Sigmoid colon (tissue), 7 donors: ENCODE measurements around the gene APOO. TPM values are rescaled to one million over a fixed set of nuclear protein-coding genes. Genes with fewer than 3 reads are reported as not detected.
A peak's percentile ranks its signal among the peaks of the same experiment; 100 is the strongest.

Experiments
- DNase-seq: peaks from one replicate; pipeline ENCODE4 v3.0.0-alpha.2; 2019
- H3K27ac ChIP-seq, 4 donors: fragments of 200-600 bp; sonication (generic); one replicate each; pipeline ENCODE4 v1.5.1; 2016 to 2019; ENCODE audit warnings: mild to moderate bottlenecking in 1 of 4
- H3K27me3 ChIP-seq, 3 donors: fragments of 200-600 bp; sonication (generic); one replicate each; pipeline ENCODE4 v1.5.1; 2019; ENCODE audit warnings: mild to moderate bottlenecking in 1 of 3
- H3K36me3 ChIP-seq, 4 donors: fragments of 200-600 bp; sonication (generic); one replicate each; pipeline ENCODE4 v1.5.1; 2016 to 2019
- H3K4me1 ChIP-seq, 4 donors: fragments of 200-600 bp; sonication (generic); one replicate each; pipeline ENCODE4 v1.5.1; 2017 to 2019
- H3K4me3 ChIP-seq, 4 donors: fragments of 200-600 bp; sonication (generic); one replicate each; pipeline ENCODE4 v1.5.1; 2017 to 2019; ENCODE audit warnings: mild to moderate bottlenecking in 2 of 4, moderate library complexity in 1 of 4
- H3K9me3 ChIP-seq, 4 donors: fragments of 200-600 bp in 3 of 4; sonication (generic) in 3 of 4; one replicate each; pipeline versions ENCODE4 v1.5.1 to v1.6.1; 2013 to 2019
- EP300 ChIP-seq, 4 donors: sonication (generic); formaldehyde crosslinking; IDR thresholded peaks; one replicate each; pipeline ENCODE4 v1.6.1; 2017; ENCODE audit warnings: antibody characterized with exemption in 4 of 4
- POLR2A ChIP-seq, 2 donors: fragments of 450-650 bp; IDR thresholded peaks; one replicate each; pipeline ENCODE4 v1.6.1; 2016; ENCODE audit warnings: antibody characterized with exemption in 2 of 2, mild to moderate bottlenecking in 2 of 2, moderate library complexity in 2 of 2
- POLR2AphosphoS5 ChIP-seq, 4 donors: sonication (generic); formaldehyde crosslinking; IDR thresholded peaks; one replicate each; pipeline ENCODE4 v1.6.1; 2017; ENCODE audit warnings: antibody characterized with exemption in 4 of 4
- whole genome bisulfite sequencing, 2 donors: extraction: QIAGEN DNeasy Blood & Tissue Kit; methylation state at CpG; one replicate each; pipeline ENCODE4 v1.1.7; 2013; 5-methylcytosine and 5-hydroxymethylcytosine counted together
- intact Hi-C: fragments of 100-400 bp; cut with DNase I; formaldehyde crosslinking; loops from one replicate; pipeline ENCODE4 v1.15.1; 2023
- polyA plus RNA-seq, 3 donors: library from polyadenylated mRNA; stranded (reverse); fragments of 200-250 nt; gene quantifications; one replicate each; pipeline ENCODE4 v1.2.3, GENCODE V29; 2013
- total RNA-seq, 4 donors: library from RNA; depleted of rRNA; stranded (reverse); fragments of >200 nt; gene quantifications; one replicate each; pipeline ENCODE4 v1.1.0, GENCODE V29; 2016
- TF ChIP-seq, protein P1 (sequence below), 4 experiments: fragments of 450-650 bp in 3 of 4; fragments of 200-600 bp in 1 of 4; IDR thresholded peaks; one replicate each; pipeline ENCODE4 v1.5.1; 2016 to 2019; ENCODE audit warnings: antibody characterized with exemption in 4 of 4, mild to moderate bottlenecking in 3 of 4, moderate library complexity in 2 of 4
- donor health status: healthy with polysubstance abuse.
- donor health status: Bipolar disorder and iron deficiency.
- donor health status: healthy.

Gene APOO
- total and polyA plus RNA-seq, 7 donors = 6.1 to 27.0 (median 10.2) TPM

DNA sequence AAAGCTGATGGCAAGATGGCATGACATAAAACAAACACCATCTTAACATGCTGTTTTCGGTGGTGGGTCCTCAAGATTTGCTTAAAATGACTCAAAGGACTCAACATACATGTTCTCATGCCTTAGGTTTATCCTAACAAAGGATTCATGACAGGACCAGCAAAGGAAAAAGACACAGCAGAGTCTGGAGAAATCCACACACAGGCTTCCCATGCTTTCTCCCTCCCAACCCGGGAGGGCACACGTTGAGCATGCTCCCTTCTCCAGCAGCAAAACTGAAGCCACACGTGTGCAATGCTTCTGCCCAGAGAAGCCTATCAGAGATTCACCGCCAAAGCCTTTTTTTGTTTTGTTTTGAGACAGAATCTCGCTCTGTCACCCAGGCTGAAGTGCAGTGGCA is 84.9 kb downstream of the APOO start:
- Histone ChIP-seq H3K4me3 (no peak overlapping the region), H3K9me3 (no peaks in the 10 kb centered on the region), H3K27ac (peak overlapping the region in 1 of 4 donors; percentile 14), H3K4me1 (peaks cover 0 to 7% (median 0%) of the 10 kb centered on the region in 4 donors), H3K27me3 (no peaks in the 10 kb centered on the region), H3K36me3 (no peaks in the 10 kb centered on the region)
- 39 to 68% methylated on average over 6 of the region's 6 CpGs for WGBS, 2 donors
- intact Hi-C loops = no loop called here
- TF ChIP-seq EP300 (IDR thresholded peaks at IDR 0.05) (no peak), POLR2AphosphoS5 (IDR thresholded peaks at IDR 0.05) (no peak), POLR2A (IDR thresholded peaks at IDR 0.05) (no peak)
- TF ChIP-seq, protein P1, sequence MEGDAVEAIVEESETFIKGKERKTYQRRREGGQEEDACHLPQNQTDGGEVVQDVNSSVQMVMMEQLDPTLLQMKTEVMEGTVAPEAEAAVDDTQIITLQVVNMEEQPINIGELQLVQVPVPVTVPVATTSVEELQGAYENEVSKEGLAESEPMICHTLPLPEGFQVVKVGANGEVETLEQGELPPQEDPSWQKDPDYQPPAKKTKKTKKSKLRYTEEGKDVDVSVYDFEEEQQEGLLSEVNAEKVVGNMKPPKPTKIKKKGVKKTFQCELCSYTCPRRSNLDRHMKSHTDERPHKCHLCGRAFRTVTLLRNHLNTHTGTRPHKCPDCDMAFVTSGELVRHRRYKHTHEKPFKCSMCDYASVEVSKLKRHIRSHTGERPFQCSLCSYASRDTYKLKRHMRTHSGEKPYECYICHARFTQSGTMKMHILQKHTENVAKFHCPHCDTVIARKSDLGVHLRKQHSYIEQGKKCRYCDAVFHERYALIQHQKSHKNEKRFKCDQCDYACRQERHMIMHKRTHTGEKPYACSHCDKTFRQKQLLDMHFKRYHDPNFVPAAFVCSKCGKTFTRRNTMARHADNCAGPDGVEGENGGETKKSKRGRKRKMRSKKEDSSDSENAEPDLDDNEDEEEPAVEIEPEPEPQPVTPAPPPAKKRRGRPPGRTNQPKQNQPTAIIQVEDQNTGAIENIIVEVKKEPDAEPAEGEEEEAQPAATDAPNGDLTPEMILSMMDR (IDR thresholded peaks at IDR 0.05) = no peak
- no peak for DNase-seq

DNA sequence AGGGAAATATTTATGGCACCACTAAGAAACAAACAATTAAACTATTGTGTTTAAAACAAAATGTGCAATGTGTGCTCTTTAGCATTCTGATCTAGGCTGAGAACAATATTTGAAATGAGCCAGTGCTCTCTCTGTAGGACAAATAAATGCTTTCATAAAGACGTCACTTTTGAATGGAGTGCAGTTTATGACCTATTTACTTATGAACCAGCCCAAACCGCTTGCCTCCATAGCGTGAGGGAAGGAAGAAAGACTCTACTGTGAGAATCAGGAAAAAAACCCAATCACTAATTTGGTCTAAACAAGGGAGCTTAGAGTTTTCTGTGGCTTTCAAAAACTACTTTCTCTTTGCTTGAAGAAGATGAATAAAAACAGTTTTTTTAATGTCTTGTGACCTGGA is 85.3 kb downstream of the APOO start:
- no peaks in the 10 kb centered on the region for H3K9me3 ChIP-seq
- no peak for DNase-seq
- H3K27ac ChIP-seq = peak overlapping the region in 1 of 4 donors; percentile 14
- 10 to 43% methylated on average over 3 of the region's 3 CpGs for WGBS, 2 donors
- H3K4me3 ChIP-seq = no peak overlapping the region
- H3K27me3 ChIP-seq = no peaks in the 10 kb centered on the region
- intact Hi-C loops = no loop called here
- H3K4me1 ChIP-seq = peaks cover 0 to 7% (median 0%) of the 10 kb centered on the region in 4 donors
- TF ChIP-seq POLR2AphosphoS5 (IDR thresholded peaks at IDR 0.05) (no peak), POLR2A (IDR thresholded peaks at IDR 0.05) (no peak), EP300 (IDR thresholded peaks at IDR 0.05) (no peak)
- TF ChIP-seq, protein P1 (IDR thresholded peaks at IDR 0.05) = no peak
- H3K36me3 ChIP-seq = no peaks in the 10 kb centered on the region

DNA sequence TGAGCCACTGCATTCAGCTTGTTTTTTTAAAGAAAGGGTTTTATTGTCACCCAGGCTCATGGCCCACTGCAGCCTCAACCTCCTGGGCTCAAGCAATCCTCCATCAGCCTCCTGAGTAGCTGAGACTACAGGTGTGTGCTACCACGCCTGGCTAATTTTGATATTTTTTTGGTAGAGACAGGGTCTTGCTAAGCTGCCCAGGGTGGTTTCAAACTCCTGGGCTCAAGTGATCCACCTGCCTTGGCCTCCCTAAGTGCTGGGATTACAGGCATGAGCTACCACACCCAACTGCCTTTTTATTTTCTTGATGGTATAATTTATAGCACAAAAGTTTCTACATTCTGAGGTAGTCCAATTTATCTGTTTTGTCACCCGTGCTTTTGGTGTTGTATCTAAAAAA is 85.9 kb downstream of the APOO start:
- TF ChIP-seq EP300 (IDR thresholded peaks at IDR 0.05) (no peak), POLR2A (IDR thresholded peaks at IDR 0.05) (no peak), POLR2AphosphoS5 (IDR thresholded peaks at IDR 0.05) (no peak)
- TF ChIP-seq, protein P1 (IDR thresholded peaks at IDR 0.05) = no peak
- intact Hi-C loops = no loop called here
- Histone ChIP-seq H3K9me3 (no peaks in the 10 kb centered on the region), H3K27me3 (no peaks in the 10 kb centered on the region), H3K4me3 (no peak overlapping the region), H3K4me1 (peaks cover 0 to 7% (median 0%) of the 10 kb centered on the region in 4 donors), H3K27ac (no peak overlapping the region), H3K36me3 (no peaks in the 10 kb centered on the region)
- 18 to 66% methylated on average over 2 of the region's 2 CpGs for WGBS, 2 donors
- DNase-seq = no peak

GRCh38 chrX:23820235-23820782 is 87.4 kb downstream of the APOO start:
- Histone ChIP-seq H3K9me3 (no peaks in the 10 kb centered on the region), H3K27me3 (no peaks in the 10 kb centered on the region), H3K4me3 (no peak overlapping the region), H3K27ac (no peak overlapping the region), H3K4me1 (peaks cover 0 to 7% (median 0%) of the 10 kb centered on the region in 4 donors), H3K36me3 (no peaks in the 10 kb centered on the region)
- WGBS, 2 donors = 75 to 77% methylated on average over 6 of the region's 6 CpGs
- no peak for DNase-seq
- intact Hi-C loops = no loop called here
- TF ChIP-seq POLR2AphosphoS5 (IDR thresholded peaks at IDR 0.05) (no peak), EP300 (IDR thresholded peaks at IDR 0.05) (no peak), POLR2A (IDR thresholded peaks at IDR 0.05) (no peak)
- TF ChIP-seq, protein P1 (IDR thresholded peaks at IDR 0.05) = no peak
